Kidney capillary endothelial cell (primary cell): ENCODE data around the gene ECE1.
"Not testable (repeated sequence)": the region's sequence is repeated elsewhere in the genome, so short reads cannot be mapped to it uniquely, and the experiment has no call there.

Experiments
- DNase-seq: peaks from one replicate; pipeline ENCODE4 v3.0.0-alpha.2; 2018; ENCODE audit warnings: low spot score

Gene ECE1

DNA sequence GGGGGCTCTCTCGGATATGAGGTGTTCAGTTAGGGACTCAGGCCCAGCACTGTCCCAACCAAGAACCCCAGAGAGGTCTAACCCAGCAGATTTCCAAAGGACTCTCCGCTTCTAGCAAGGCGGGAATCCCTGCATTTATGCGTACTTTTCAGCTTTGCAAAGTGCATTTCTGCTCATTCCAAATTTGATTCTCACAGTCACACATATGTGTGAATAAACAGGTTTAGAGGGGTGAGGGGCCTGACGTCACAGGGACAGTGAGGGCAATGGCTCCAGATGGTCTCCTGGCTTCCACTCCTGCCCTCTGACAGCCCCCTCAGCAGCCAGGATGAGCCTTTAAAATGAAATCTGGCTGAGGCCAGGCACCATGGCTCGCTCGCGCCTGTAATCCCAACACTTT is 921 bp upstream of the ECE1 start:
- DNase-seq, result no peak

DNA sequence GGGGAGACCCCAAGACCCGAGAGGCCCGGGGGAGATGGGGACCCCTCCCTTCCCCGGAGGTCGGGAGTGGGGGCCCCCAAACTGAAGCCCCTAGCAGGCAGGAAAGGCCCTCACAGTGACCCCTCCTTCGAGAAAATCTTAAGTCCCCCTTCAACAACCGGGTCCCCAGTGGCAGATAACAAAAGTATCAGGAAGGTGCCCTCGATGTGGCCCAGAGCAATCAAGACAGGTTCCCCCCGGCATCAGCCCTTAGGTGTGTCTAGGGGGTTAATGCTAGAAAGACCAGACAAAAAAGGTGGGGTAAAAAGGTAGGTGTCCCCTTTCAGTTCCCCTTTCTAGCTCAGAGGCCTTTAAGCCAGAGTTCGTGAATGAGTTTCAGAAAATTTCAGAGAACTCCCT is 282 bp upstream of the ECE1 start:
- DNase-seq, result no peak

DNA sequence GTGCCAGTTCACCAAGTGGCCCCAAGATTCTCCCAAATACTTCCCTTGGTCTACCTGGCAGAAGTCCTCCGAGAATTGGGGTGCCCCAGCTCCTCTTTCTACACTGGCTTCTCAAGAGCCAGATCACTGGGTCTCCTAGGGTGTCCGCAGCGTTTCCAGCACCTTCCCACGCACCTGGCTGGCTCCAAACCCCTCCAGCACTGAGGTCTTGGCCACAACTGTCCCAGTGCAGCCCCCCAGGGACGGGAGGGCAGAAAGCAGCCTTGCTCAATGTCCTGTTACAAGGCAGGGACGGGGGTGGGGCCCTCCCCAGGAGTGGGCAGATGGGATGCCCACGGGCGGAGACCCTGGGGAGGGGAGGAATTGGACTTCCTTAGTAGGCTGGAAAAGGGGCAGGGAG is 1.1 kb downstream of the ECE1 start:
- DNase-seq, result no peak

DNA sequence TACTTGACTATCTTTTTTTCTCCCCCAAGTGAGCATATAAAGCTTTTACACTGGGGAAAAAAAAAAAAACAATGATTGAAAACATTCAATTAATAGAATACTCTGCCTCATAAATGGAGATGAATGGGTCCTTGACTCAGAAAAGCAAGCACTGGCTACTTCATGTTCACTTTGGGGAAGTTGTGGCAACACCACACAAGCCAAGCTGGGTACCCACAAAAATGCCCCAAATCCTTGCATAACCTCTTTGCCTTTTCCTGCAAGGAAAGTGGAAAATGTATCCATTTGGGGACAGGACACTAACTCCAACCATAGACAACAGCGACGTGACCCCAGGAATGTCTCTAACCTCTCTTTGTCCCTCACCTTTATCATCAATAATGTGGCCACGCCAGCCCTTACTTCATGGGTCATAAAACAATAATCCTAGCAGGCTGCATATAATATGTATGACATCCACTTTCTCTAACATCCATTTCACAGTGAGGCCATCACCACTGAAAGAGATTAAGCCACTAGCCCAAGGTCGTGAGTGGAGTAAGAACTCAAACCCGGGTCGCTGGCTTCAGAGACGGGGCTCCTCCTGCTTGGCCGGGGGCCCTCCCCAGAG is 2.3 kb downstream of the ECE1 start:
- DNase-seq, result no peak

DNA sequence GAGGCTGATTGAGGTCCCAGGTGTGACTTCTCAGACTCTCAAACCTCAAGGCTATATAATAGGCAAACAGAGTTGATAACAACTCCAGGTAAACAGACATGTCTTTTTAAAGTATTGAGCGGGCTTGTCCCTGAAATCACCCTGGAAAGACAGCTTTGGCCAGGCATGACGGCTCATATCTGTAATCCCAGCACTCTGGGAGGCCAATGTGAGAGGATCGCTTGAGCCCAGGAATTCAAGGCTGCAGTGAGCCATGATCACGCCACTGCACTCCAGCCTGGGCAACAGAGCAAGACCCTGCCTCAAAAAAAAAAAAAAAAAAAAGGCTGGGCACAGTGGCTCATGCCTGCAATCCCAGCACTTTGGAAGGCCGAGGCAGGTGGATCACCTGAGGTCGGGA is 4.9 kb downstream of the ECE1 start:
- not testable (repeated sequence) for DNase-seq

DNA sequence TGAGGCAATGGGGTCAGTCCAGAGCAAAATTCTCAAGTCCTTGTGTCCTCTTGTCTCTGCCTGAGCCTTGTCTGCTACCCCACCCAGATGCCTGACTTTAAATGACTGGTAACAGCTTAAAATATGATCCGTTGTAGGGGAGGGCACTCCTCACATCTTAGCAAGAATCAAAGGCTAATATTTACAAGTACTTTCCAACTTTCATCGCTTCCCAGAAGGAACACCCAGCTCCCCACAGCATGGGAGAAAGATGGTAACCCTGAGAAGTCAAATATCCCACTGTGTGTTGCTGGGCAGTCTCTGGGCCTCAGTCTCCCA is 5.2 kb downstream of the ECE1 start:
- DNase-seq, result no peak

DNA sequence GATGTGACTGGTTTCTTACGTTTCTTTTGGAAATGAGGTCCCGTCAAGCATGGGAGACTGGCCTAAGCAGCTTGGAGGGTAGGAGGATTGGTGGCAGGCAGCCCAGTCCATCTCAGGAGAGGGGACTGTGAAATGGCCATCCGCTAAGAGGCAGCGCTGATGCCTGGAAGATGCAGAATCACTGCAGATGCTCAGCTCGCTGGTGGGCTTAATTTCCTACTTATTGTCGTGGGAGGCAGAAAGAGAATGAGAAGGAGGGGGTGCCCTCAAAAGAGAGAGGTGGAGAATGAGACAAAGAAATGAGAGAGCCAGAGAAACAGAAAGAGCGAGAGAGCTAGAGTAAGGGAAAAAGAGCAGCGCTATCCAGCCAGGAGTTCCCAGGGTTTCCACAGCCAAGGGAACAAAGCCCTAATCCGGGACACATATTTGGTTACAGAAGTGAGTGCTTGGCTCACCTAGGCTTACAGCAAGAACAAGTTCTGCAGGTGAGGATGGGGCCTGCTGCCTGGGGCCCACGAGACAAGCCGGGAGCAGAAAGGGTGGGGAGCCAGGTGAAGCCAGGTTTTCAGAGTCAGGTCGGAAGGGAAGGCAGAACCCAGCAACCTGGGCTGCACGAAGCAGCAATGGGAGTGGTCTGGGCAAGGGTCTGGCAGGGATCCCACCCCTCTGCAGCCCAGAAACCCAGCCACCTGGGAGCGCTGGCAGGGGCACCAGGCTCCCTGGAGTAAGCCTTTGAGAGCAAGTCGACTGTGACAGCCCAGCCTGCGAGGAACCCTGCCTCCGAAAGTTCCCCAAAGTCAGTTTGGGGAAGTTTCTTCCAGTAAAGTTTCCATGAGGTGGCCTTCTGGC is 5.8 kb downstream of the ECE1 start:
- no peak for DNase-seq

DNA sequence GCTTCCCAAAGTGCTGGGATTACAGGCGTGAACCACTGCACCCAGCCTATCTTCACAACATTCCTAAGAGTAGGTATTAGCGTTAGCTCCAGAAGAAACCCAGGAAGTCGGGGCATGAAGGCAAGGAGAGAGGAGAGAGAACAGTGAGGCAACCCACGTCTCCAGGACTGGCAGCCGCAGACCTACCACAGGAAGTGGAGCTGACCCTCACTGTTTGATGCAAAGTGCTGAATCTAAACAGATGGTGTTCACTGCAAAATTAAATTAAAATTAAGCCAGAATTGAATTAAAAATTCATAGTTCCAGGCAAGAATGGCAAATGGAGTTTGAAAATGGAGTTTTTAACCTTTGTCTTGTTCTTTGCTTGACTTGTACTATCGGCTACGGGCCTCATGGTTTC is 6.7 kb downstream of the ECE1 start:
- no peak for DNase-seq

DNA sequence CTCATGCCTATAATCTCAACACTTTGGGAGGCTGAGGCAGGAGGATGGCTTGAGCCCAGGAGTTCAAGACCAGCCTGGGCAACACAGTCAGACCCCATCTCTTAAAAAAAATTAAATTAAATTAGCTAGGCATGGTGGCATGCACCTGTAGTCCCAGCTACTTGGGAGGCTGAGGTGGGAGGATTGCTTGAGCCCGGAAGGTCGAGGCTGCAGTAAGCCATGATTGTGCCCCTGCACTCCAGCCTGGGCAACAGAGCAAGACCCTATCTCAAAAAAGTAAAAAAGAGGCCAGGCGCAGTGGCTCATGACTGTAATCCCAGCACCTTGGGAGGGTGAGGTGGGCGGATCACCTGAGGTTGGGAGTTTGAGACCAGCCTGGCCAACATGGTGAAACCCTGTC is 8.2 kb downstream of the ECE1 start:
- not testable (repeated sequence) for DNase-seq

DNA sequence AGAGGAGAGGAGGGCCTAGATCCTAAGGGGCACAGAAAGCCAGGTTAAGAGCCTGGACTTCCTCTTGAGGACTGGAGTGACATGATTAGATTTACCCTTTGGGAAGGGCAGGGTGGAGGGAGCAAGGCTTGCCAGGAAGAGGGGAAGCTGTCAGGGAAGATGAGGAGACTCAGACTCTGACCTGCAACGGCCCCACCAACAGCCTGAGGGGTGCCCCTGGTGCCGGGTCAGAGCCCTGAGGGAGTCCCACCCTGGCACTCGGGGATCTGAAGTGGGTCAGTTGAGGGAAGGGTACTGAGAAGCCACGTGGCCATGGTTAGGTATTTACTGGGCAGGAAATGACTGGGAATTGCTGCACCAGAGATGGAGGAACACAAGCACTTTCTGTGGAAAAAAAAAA is 9.8 kb downstream of the ECE1 start:
- no peak for DNase-seq

DNA sequence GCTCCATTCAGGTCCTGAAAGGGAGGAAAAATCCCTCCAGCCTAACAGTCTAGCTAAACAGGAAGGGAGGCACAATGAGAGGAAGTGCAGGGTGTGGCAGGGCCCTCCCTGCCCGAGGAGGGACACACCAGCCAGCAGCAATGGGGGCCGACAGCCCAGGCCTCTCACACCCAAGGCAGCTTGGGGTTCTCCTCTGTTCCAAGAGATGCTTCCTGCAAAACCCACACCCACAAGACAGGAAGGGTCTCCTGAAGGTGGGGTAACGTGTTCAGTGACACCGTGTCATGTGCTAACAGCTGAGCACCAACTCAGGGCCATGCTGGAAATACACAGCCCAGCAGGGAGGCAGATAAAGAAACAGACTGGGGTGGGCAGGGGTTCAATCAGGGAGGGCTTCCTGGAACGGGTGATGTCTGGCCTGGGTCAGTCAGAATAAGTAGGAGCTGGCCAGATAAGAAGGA is 10.2 kb downstream of the ECE1 start:
- DNase-seq, result peak; percentile 97

DNA sequence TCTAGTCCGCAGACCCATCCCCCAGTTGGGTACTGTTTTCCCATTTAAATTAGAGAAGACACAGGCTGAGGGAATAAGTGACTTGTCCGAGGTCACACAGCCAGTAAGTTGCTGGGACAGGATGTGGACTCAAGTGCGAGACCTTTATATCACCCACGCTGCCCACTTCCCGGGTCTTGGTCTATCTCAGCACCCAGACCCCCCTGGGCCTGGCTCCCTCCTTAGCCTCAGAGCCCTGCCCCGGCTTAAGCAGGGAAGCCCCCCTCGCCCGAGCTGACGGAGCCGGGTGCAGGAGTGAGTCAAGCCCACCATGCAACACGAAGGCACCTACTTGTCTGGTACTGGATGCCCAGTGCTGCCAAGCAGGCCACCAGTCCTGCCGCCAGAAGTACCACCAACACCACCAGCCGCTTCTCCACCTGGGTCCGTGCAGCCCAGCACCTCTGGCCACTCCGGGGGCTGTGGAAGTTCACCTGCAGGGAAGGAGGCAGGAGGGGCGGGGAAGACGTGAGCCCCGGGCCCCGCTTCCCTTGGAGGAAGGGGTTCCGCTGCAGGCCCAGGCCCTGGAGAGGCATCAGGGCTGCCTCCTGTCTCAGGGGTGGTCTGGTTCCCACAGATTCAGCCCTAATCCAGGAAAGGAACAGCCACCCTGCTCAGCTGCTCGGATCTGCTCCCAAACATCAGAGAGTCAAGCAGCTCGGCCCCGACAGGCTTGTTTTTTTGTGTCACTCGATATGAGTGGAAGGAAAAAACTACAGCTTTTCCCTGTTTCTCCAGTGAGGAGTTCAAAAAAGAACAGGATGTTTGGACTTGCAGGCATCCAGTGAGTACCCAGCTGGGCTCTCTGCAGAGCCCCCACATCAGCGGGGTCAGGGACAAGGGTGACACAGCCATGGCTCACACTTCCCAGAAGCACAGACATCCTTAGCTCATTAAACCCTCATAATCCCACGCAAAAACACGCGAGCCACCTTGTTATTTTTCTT is 11.1 kb downstream of the ECE1 start:
- peak; percentile 88 for DNase-seq

DNA sequence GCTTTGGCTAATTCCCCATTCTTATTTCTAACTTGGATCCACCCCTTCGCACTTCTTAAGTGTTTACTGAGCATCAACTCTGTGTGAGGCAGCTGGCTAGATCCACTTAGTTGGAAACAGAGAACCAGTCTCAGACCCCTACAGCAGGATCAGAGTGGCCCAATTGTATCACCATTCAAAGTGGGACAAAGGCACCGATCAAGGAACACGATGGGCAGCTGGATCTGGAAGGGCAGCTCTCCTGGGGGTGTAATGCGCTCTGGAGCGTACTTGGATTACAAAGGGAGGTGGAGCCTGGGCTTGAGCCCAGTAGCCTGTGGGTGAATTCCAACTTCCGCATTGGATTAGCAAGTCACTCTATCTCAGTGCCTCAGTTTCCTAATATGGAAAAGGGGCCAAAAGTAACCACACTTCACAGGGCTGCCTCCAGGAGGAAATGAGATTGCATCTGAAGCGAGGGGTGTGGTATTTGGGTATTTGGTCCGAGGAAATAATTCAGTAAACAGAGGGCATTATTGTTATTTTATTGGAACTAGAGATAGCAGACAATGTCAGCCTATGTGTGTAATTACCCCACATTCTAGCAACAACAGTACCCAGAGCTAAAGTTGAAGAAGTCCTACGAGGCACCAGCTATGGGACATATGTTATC is 11.9 kb downstream of the ECE1 start:
- DNase-seq, result no peak

DNA sequence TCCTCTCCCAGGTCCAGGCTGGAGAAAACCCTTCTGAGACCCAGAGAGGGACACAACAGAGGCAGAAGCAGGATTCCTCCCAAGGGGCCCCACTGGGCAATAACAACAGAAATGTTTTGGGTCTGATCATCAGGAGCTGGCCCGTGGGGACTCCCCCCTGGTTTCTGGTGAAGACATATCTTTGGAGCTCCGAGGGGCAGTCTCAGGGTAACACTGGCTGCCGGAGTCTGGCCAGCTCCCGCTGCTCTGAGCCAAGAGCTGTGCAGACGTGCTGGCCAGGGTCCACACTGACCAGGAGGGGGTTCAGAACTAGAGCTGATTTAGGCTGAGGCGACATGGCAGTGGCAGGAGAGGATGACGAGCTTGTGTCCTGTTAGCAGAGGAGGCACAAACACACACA is 13.1 kb downstream of the ECE1 start:
- DNase-seq, result no peak

DNA sequence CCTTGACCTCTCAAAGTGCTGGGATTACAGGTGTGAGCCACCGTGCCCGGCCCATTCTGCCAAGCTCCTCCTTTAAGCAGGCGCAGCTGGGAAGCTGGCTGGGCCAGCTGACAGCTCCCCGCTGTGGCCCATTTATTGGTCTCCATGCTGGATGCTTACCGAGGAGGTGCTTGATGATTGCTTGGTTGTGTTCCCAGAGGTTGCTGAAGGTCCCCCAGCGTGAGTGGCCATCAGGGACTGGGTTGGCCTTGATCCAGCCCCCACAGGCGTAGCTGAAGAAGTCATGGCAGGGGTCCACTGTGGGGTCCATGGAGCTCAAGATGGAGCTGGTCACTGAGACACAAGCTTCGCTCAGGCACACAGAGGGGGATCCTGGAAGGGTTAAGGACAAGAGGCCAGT is 17.7 kb downstream of the ECE1 start:
- no peak for DNase-seq

DNA sequence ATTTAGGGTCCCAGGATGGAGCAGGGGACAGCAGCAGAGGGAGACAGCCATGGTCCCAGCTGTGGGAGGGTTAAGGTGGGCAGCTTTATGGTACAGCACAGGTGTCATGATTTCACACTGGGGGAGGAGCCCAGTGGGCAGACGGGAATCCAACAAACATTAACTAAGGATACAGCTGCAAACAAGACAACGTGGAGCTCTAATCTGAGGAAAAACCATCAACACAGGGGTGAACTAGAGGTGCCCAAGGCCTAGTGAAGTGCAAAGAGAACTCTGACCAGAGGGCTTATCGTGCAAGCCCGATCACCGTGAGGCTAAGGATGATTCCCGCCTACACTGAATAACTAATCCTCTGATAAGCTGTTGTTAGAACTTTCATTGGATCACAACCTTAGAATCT is 18.7 kb downstream of the ECE1 start:
- DNase-seq, result no peak

DNA sequence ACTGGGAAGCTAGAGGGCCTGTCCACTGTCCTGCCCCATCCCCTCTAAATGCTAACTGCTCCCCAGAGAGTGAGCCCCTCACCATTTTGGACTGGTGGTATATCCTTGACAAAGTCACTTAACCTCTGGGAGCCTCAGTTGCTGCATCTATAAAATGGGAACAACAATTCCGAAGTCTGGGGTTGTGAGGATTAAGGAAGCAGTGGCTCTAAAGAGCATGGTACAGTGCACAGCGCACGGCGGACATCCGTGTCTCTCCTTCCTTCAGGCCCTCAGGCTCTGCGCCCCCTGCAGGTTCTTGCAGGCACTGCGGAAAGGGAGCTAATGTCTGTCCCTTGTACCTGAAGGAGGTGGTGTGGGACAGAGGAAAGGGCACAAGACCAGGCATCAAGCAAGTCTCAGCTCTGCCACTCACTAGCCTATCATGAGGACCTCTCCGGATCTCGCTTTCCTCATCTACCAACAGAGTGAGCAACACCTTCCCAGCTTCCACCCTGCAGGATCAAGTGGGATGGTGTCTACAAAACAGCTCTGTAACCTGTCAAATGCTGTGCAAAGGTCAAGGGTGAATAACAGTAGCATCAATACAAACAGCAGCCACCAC is 20.1 kb downstream of the ECE1 start:
- DNase-seq, result no peak

DNA sequence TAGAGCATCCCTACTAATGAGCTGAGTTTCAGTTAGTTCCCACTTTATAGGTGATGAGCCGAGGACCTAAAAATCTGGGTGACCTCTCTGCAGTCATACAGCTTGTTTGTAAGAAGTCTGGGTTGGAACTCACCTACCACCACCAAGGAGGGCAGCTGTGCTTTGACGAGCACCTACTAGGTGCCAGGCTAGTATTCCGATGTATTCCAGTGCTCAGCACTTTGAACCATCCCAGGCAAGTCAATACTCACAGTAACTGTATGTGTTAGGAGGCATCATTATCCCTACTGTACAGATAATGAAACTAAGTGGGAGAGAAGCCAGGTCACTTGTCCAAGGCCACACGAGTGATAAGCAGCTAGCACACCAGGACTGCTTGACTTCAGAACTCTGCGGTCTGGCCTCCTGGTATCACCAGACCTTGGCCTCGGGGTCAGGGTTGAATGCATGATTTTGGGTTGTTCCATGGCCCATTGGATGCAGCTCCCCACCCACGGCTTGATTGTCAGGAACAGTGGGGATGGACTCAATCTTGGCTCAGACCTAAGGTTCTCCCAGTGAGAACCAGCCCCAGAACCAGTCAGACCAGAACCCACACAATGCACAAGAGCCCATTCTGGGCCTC is 20.7 kb downstream of the ECE1 start:
- DNase-seq, result no peak

DNA sequence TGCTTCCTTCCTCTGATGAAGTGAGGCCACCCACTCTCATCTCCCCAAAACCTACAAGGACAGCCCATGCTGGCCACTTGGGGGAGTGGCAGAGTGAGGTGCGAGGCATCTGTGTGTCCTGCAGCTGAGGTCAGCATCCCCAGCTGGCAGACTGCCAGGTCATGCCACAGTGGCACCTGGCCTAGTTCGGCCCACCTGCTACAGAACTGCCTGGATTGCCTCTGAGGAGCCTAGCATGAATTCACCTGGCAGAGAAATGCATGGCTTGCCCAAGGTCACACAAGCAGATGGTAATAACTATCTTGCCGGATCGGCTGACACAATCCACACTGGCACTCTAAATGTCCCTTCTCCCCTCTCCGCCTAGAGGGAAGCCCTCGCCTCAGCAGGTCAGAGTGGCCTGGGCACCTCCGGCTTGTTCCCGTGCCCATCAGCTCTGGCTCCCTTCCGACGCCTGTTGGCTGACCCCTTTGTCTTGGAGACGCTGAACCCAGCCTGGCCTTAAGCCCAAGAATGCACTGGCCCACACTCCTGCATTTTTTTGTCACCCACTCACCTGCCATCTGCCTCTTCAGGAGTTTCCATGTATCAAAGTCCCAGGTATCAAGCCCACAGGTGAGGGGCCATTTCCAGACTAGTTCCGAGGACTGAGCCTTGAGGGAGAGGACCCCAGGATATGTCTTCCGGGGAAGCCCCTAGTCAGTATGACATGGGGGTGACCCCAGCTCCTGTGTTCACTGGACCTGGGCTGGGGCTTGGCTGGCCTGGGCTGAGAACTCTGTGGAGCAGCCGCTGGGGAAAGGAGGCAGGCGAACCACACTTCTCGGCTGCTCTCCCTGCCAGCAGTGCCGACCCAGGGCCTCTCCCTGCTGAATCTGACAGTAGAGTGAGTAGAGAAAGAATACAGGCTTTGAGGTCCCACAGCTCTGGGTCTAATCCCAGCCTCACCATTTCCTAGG is 21.7 kb downstream of the ECE1 start:
- no peak for DNase-seq
